ENCODE results near the gene CTDSPL.
"Not testable (repeated sequence)": the region's sequence is repeated elsewhere in the genome, so short reads cannot be mapped to it uniquely, and the experiment has no call there.

DNA sequence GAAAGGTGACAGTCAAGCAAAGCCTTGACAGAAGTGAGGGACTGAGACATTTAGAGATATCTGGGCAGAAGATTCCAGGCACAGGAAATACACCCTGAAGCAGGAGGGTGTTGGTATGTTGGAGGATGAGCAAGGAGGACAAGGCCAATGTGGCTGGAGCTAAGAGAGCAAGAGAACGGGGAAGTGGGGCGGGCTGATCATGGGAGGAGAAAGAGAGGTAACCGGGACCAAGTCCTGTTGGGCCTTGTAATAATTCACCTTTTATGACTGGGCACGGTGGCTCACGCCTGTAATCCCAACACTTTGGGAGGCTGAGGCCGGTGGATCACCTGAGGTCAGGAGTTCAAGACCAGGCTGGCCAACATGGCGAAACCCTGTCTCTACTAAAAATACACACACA lies 171.9 kb downstream of the CTDSPL start:
- not testable (repeated sequence) for TF ChIP-seq YY1 (IDR thresholded peaks at IDR 0.05; ENCODE audit: insufficient read depth, insufficient read length); ZNF274 (IDR thresholded peaks at IDR 0.05; ENCODE audit: low read depth, low read length)
